ENCODE results near the gene PRKCQ.
"Not testable (repeated sequence)": the region's sequence is repeated elsewhere in the genome, so short reads cannot be mapped to it uniquely, and the experiment has no call there.

The PRKCQ gene

GRCh38 chr10:6439875-6440274, 140.2 kb downstream of the PRKCQ start:
- H3K4me3 Mint-ChIP-seq; ATAC-seq (replicated peaks; ENCODE audit: extremely low read depth, poor library complexity, severe bottlenecking); H3K27me3 Mint-ChIP-seq; H3K9me3 Mint-ChIP-seq; DNase-seq (ENCODE audit: low spot score in 2 of 2); H3K4me1 Mint-ChIP-seq: not testable (repeated sequence)
- Mint-ChIP-seq H3K27ac (ENCODE audit: low read depth) (peak overlapping the region; percentile 41), H3K36me3 (ENCODE audit: insufficient read depth) (peaks cover 61% of the 10 kb centered on the region)

GRCh38 chr10:6431861-6432260, 148.2 kb downstream of the PRKCQ start:
- H3K27ac Mint-ChIP-seq (ENCODE audit: low read depth) = no peak overlapping the region
- H3K36me3 Mint-ChIP-seq (ENCODE audit: insufficient read depth) = peaks cover 71% of the 10 kb centered on the region

GRCh38 chr10:6431186-6431585, 148.9 kb downstream of the PRKCQ start:
- no peak overlapping the region for H3K27ac Mint-ChIP-seq (ENCODE audit: low read depth)
- peaks cover 12% of the 10 kb centered on the region for H3K4me1 Mint-ChIP-seq
- no peak for DNase-seq (ENCODE audit: low spot score in 2 of 2)
- ATAC-seq (replicated peaks; ENCODE audit: extremely low read depth, poor library complexity, severe bottlenecking) = no peak
- H3K4me3 Mint-ChIP-seq = no peak overlapping the region
- no peaks in the 10 kb centered on the region for H3K27me3 Mint-ChIP-seq
- H3K9me3 Mint-ChIP-seq = no peaks in the 10 kb centered on the region
- peaks cover 70% of the 10 kb centered on the region for H3K36me3 Mint-ChIP-seq (ENCODE audit: insufficient read depth)

More at GRCh38 chr10:6431861-6432260, 148.2 kb downstream of the PRKCQ start:
- Mint-ChIP-seq H3K27me3 (no peaks in the 10 kb centered on the region), H3K4me3 (no peak overlapping the region), H3K9me3 (no peaks in the 10 kb centered on the region), H3K4me1 (peaks cover 12% of the 10 kb centered on the region)
- DNase-seq (ENCODE audit: low spot score in 2 of 2) (no peak), ATAC-seq (replicated peaks; ENCODE audit: extremely low read depth, poor library complexity, severe bottlenecking) (no peak)

- H3K4me1 Mint-ChIP-seq = peaks cover 17% of the 10 kb centered on the region
- no peak overlapping the region for H3K4me3 Mint-ChIP-seq
- H3K27ac Mint-ChIP-seq (ENCODE audit: low read depth) = no peak overlapping the region
- H3K27me3 Mint-ChIP-seq = no peaks in the 10 kb centered on the region
- ATAC-seq (replicated peaks; ENCODE audit: extremely low read depth, poor library complexity, severe bottlenecking) (no peak), DNase-seq (ENCODE audit: low spot score in 2 of 2) (no peak)
- H3K36me3 Mint-ChIP-seq (ENCODE audit: insufficient read depth) = peaks cover 73% of the 10 kb centered on the region
- H3K9me3 Mint-ChIP-seq = no peaks in the 10 kb centered on the region
Measured at GRCh38 chr10:6430423-6430980, 149.6 kb downstream of the PRKCQ start.

GRCh38 chr10:6427357-6427959, 152.6 kb downstream of the PRKCQ start:
- H3K4me3 Mint-ChIP-seq = no peak overlapping the region
- H3K27ac Mint-ChIP-seq (ENCODE audit: low read depth) = no peak overlapping the region
- peaks cover 19% of the 10 kb centered on the region for H3K4me1 Mint-ChIP-seq
- H3K27me3 Mint-ChIP-seq = no peaks in the 10 kb centered on the region
- H3K9me3 Mint-ChIP-seq = no peaks in the 10 kb centered on the region
- ATAC-seq (replicated peaks; ENCODE audit: extremely low read depth, poor library complexity, severe bottlenecking) (no peak), DNase-seq (ENCODE audit: low spot score in 2 of 2) (no peak)
- H3K36me3 Mint-ChIP-seq (ENCODE audit: insufficient read depth) = peaks cover 52% of the 10 kb centered on the region

GRCh38 chr10:6426317-6426716, 153.8 kb downstream of the PRKCQ start:
- H3K27ac Mint-ChIP-seq (ENCODE audit: low read depth) = no peak overlapping the region

GRCh38 chr10:6423413-6424170, 156.5 kb downstream of the PRKCQ start:
- peak overlapping the region; percentile 55 for H3K27ac Mint-ChIP-seq (ENCODE audit: low read depth)
- ATAC-seq (replicated peaks; ENCODE audit: extremely low read depth, poor library complexity, severe bottlenecking) (no peak), DNase-seq (ENCODE audit: low spot score in 2 of 2) (no peak)
- peaks cover 34% of the 10 kb centered on the region for H3K36me3 Mint-ChIP-seq (ENCODE audit: insufficient read depth)
- H3K4me3 Mint-ChIP-seq = no peak overlapping the region
- no peaks in the 10 kb centered on the region for H3K9me3 Mint-ChIP-seq
- H3K4me1 Mint-ChIP-seq = peaks cover 17% of the 10 kb centered on the region
- no peaks in the 10 kb centered on the region for H3K27me3 Mint-ChIP-seq

More at GRCh38 chr10:6426317-6426716, 153.8 kb downstream of the PRKCQ start:
- Mint-ChIP-seq H3K27me3 (no peaks in the 10 kb centered on the region), H3K36me3 (ENCODE audit: insufficient read depth) (peaks cover 49% of the 10 kb centered on the region), H3K9me3 (no peaks in the 10 kb centered on the region), H3K4me1 (peaks cover 17% of the 10 kb centered on the region), H3K4me3 (no peak overlapping the region)
- DNase-seq (ENCODE audit: low spot score in 2 of 2) (no peak), ATAC-seq (replicated peaks; ENCODE audit: extremely low read depth, poor library complexity, severe bottlenecking) (no peak)

- ATAC-seq (replicated peaks; ENCODE audit: extremely low read depth, poor library complexity, severe bottlenecking) (no peak), DNase-seq (ENCODE audit: low spot score in 2 of 2) (no peak)
- peak overlapping the region; percentile 55 for H3K27ac Mint-ChIP-seq (ENCODE audit: low read depth)
- H3K4me1 Mint-ChIP-seq = peaks cover 17% of the 10 kb centered on the region
- H3K9me3 Mint-ChIP-seq = no peaks in the 10 kb centered on the region
- no peak overlapping the region for H3K4me3 Mint-ChIP-seq
- H3K27me3 Mint-ChIP-seq = no peaks in the 10 kb centered on the region
- H3K36me3 Mint-ChIP-seq (ENCODE audit: insufficient read depth) = peaks cover 31% of the 10 kb centered on the region
Measured at GRCh38 chr10:6423004-6423403, 157.1 kb downstream of the PRKCQ start.

GRCh38 chr10:6418613-6419216, 161.4 kb downstream of the PRKCQ start:
- Mint-ChIP-seq H3K36me3 (ENCODE audit: insufficient read depth) (peaks cover 5% of the 10 kb centered on the region), H3K27ac (ENCODE audit: low read depth) (no peak overlapping the region), H3K4me1 (peaks cover 6% of the 10 kb centered on the region), H3K27me3 (no peaks in the 10 kb centered on the region), H3K9me3 (no peaks in the 10 kb centered on the region), H3K4me3 (no peak overlapping the region)
- DNase-seq (ENCODE audit: low spot score in 2 of 2) (no peak), ATAC-seq (replicated peaks; ENCODE audit: extremely low read depth, poor library complexity, severe bottlenecking) (no peak)

- no peaks in the 10 kb centered on the region for H3K9me3 Mint-ChIP-seq
- H3K27ac Mint-ChIP-seq (ENCODE audit: low read depth) = no peak overlapping the region
- ATAC-seq (replicated peaks; ENCODE audit: extremely low read depth, poor library complexity, severe bottlenecking) (no peak), DNase-seq (ENCODE audit: low spot score in 2 of 2) (no peak)
- H3K4me1 Mint-ChIP-seq = peaks cover 4% of the 10 kb centered on the region
- H3K36me3 Mint-ChIP-seq (ENCODE audit: insufficient read depth) = peaks cover 5% of the 10 kb centered on the region
- no peaks in the 10 kb centered on the region for H3K27me3 Mint-ChIP-seq
- H3K4me3 Mint-ChIP-seq = no peak overlapping the region
Measured at GRCh38 chr10:6418167-6418566, 161.9 kb downstream of the PRKCQ start.

GRCh38 chr10:6416892-6417512, 163.1 kb downstream of the PRKCQ start:
- Mint-ChIP-seq H3K4me1 (no peaks in the 10 kb centered on the region), H3K36me3 (ENCODE audit: insufficient read depth) (peaks cover 5% of the 10 kb centered on the region), H3K27ac (ENCODE audit: low read depth) (no peak overlapping the region), H3K9me3 (no peaks in the 10 kb centered on the region), H3K4me3 (no peak overlapping the region), H3K27me3 (no peaks in the 10 kb centered on the region)
- no peak for DNase-seq (ENCODE audit: low spot score in 2 of 2)
- ATAC-seq (replicated peaks; ENCODE audit: extremely low read depth, poor library complexity, severe bottlenecking) = no peak

GRCh38 chr10:6411436-6411835, 168.6 kb downstream of the PRKCQ start:
- H3K27me3 Mint-ChIP-seq = no peaks in the 10 kb centered on the region
- H3K9me3 Mint-ChIP-seq = no peaks in the 10 kb centered on the region
- no peak for DNase-seq (ENCODE audit: low spot score in 2 of 2)
- no peak for ATAC-seq (replicated peaks; ENCODE audit: extremely low read depth, poor library complexity, severe bottlenecking)
- H3K36me3 Mint-ChIP-seq (ENCODE audit: insufficient read depth) = peaks cover 4% of the 10 kb centered on the region
- H3K27ac Mint-ChIP-seq (ENCODE audit: low read depth) = no peak overlapping the region
- H3K4me3 Mint-ChIP-seq = no peak overlapping the region
- peaks cover 18% of the 10 kb centered on the region for H3K4me1 Mint-ChIP-seq
